VCaP (cell line): ENCODE data around the gene TMEM11.
"Not testable (repeated sequence)": the region's sequence is repeated elsewhere in the genome, so short reads cannot be mapped to it uniquely, and the experiment has no call there.

Experiments
- H3K27ac ChIP-seq: fragments of 450-650 bp; 2 replicates; pipeline ENCODE4 v1.5.1; 2017
- CTCF ChIP-seq: fragments of 450-650 bp; conservative IDR thresholded peaks from 2 replicates; pipeline ENCODE4 v1.5.1; 2017; ENCODE audit warnings: mild to moderate bottlenecking, moderate library complexity

The TMEM11 gene

GRCh38 chr17:21228111-21228510, 14.2 kb upstream of the TMEM11 start:
- TF ChIP-seq CTCF = no peak
- H3K27ac ChIP-seq = no peak overlapping the region

- H3K27ac ChIP-seq = not testable (repeated sequence)
Observed at GRCh38 chr17:21227277-21227676, 13.3 kb upstream of the TMEM11 start.

GRCh38 chr17:21223086-21223485, 9.1 kb upstream of the TMEM11 start:
- no peak for TF ChIP-seq CTCF
- H3K27ac ChIP-seq = no peak overlapping the region

- H3K27ac ChIP-seq = peak overlapping the region; percentile 63
- TF ChIP-seq CTCF = no peak
Observed at GRCh38 chr17:21218831-21219380, 4.9 kb upstream of the TMEM11 start.

- peak overlapping the region; percentile 63 for H3K27ac ChIP-seq
Observed at GRCh38 chr17:21218101-21218500, 4.1 kb upstream of the TMEM11 start.

GRCh38 chr17:21217346-21217745, 3.4 kb upstream of the TMEM11 start:
- peak overlapping the region; percentile 63; the same call in 1 of the 2 replicates for H3K27ac ChIP-seq
- TF ChIP-seq CTCF = no peak

More at GRCh38 chr17:21218101-21218500, 4.1 kb upstream of the TMEM11 start:
- TF ChIP-seq CTCF = no peak

GRCh38 chr17:21215935-21216334, 2.0 kb upstream of the TMEM11 start:
- H3K27ac ChIP-seq = peak overlapping the region; percentile 97
- TF ChIP-seq CTCF = no peak

- H3K27ac ChIP-seq = peak overlapping the region; percentile 97
- no peak for TF ChIP-seq CTCF
Observed at GRCh38 chr17:21214777-21215541, 998 bp upstream of the TMEM11 start.
